Keratinocyte (primary cell): ENCODE results near the gene XCR1. TPM values are rescaled to one million over a fixed set of nuclear protein-coding genes. Genes with fewer than 3 reads are reported as not detected.

Experiments used
- DNase-seq: peaks from one replicate; pipeline ENCODE4 v3.0.0-alpha.2; 2011; ENCODE audit warnings: low read depth, missing footprints, low spot score
- FAIRE-seq: peaks from 2 replicates; lab custom pipeline; 2011; peaks lifted over from hg19 to GRCh38; lab: Jason Lieb, UNC
- H2AFZ ChIP-seq: 2 replicates; pipeline ENCODE4 v1.6.0; 2012; ENCODE audit warnings: low read length, control low read depth, inconsistent platforms; ENCODE audit not compliant: control insufficient read depth
- H3K27ac ChIP-seq: 2 replicates; pipeline ENCODE4 v1.5.1; 2011; ENCODE audit warnings: low read length; ENCODE audit not compliant: control insufficient read depth, insufficient read depth
- H3K27me3 ChIP-seq: 3 replicates; pipeline ENCODE4 v1.6.0; 2011; ENCODE audit warnings: low read length; ENCODE audit not compliant: control insufficient read depth, insufficient read depth; ENCODE audit errors: extremely low read depth
- H3K36me3 ChIP-seq, 2 experiments: 2 replicates in 1 of 2; 3 replicates in 1 of 2; pipeline ENCODE4 v1.5.1; 2011; ENCODE audit warnings: low read length in 2 of 2, mild to moderate bottlenecking in 1 of 2; ENCODE audit not compliant: control insufficient read depth in 2 of 2, insufficient read depth in 2 of 2; ENCODE audit errors: extremely low read depth in 1 of 2
- H3K4me1 ChIP-seq: 3 replicates; pipeline ENCODE4 v1.5.1; 2011; ENCODE audit warnings: low read length; ENCODE audit not compliant: control insufficient read depth, insufficient read depth; ENCODE audit errors: extremely low read depth
- H3K4me2 ChIP-seq: 3 replicates; pipeline ENCODE4 v1.6.0; 2011; ENCODE audit warnings: low read depth, low read length; ENCODE audit not compliant: control insufficient read depth, insufficient read depth; ENCODE audit errors: extremely low read depth
- H3K4me3 ChIP-seq, 3 experiments: fragments of 200-600 bp in 1 of 3; sonication (generic) in 1 of 3; 2 replicates in 2 of 3; 3 replicates in 1 of 3; pipeline ENCODE4 v1.5.1; 2011 to 2016; ENCODE audit warnings: low read length in 3 of 3, mild to moderate bottlenecking in 3 of 3, control low read depth in 2 of 3, inconsistent platforms in 1 of 3, low read depth in 1 of 3, mixed read lengths in 1 of 3, mixed run types in 1 of 3, moderate library complexity in 1 of 3; ENCODE audit not compliant: control insufficient read depth in 2 of 3, insufficient read depth in 2 of 3; ENCODE audit errors: extremely low read depth in 1 of 3
- H3K79me2 ChIP-seq: 2 replicates; pipeline ENCODE4 v1.6.0; 2012; ENCODE audit warnings: low read length; ENCODE audit not compliant: control insufficient read depth, insufficient read depth
- H3K9ac ChIP-seq: 3 replicates; pipeline ENCODE4 v1.6.0; 2011; ENCODE audit warnings: low read length; ENCODE audit not compliant: control insufficient read depth, insufficient read depth; ENCODE audit errors: extremely low read depth
- H3K9me1 ChIP-seq: 3 replicates; pipeline ENCODE4 v1.6.0; 2011; ENCODE audit warnings: low read length; ENCODE audit not compliant: control insufficient read depth, insufficient read depth; ENCODE audit errors: extremely low read depth
- H3K9me3 ChIP-seq: 2 replicates; pipeline ENCODE4 v1.5.1; 2012; ENCODE audit warnings: low read depth, low read length; ENCODE audit not compliant: control insufficient read depth
- H4K20me1 ChIP-seq: 3 replicates; pipeline ENCODE4 v1.6.0; 2011; ENCODE audit warnings: low read length; ENCODE audit not compliant: control insufficient read depth, insufficient read depth; ENCODE audit errors: extremely low read depth
- EZH2 ChIP-seq: IDR thresholded peaks from one replicate; pipeline ENCODE4 v1.6.1; 2012; ENCODE audit warnings: inconsistent platforms, mild to moderate bottlenecking, low read length, moderate library complexity
- dilution Hi-C: fragments of 300-500 bp; cut with MboI; formaldehyde crosslinking; loops from one replicate; pipeline ENCODE4 v1.7.0; 2020; ENCODE audit warnings: low sequenced_read_pairs; ENCODE audit not compliant: extremely low pct_ligation_motif_present
- polyA plus RNA-seq, 5 experiments: library from polyadenylated mRNA; depleted of rRNA in 3 of 5; stranded (reverse) in 3 of 5; stranded (forward) in 1 of 5; unstranded in 1 of 5; fragments of >200 nt; gene quantifications; 1 replicate in 1 of 5; 2 replicates in 3 of 5; 3 replicates in 1 of 5; pipeline versions ENCODE4 v1.2.1 to v1.2.3, GENCODE V29; 2011 to 2012; ENCODE audit warnings: missing spikeins in 2 of 5, low read depth in 1 of 5, low replicate concordance in 1 of 5
- TF ChIP-seq, protein P1 (sequence below), 3 experiments: IDR thresholded peaks in 1 of 3; conservative IDR thresholded peaks in 1 of 3; optimal IDR thresholded peaks in 1 of 3; 2 replicates in 2 of 3; 3 replicates in 1 of 3; pipeline versions ENCODE3 to v1.5.1; 2011; ENCODE audit warnings: low read length in 3 of 3, mild to moderate bottlenecking in 3 of 3, moderate library complexity in 2 of 3, control low read depth in 1 of 3, inconsistent platforms in 1 of 3; ENCODE audit not compliant: insufficient read depth in 2 of 3; ENCODE audit errors: extremely low read depth in 1 of 3

Gene XCR1
- polyA plus RNA-seq, 1 donor (not counting 4 experiments of a cell fraction or from before 2014, with no cell fraction given) = 0.01 TPM

DNA sequence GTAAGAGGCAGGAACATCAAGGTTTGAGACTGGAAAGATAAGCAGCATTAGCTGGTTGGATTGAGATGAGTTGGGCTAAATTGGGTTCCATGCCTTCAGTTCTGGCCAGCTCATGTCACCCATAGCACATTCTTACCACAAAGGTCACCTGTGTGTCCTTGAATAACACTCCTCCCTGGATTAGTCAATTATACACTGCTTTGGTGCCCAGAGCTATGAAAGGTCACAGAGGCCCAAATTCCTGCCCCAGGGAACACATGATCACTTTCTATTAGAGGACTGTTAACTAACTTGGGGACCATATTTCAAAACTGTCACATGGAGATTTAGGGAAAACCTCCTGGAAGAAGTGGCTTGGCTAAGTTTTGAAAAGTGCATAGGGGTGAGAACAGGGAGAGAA is 40.1 kb upstream of the XCR1 start:
- Histone ChIP-seq H4K20me1 (no peaks in the 10 kb centered on the region), H3K9me1 (no peaks in the 10 kb centered on the region), H3K36me3 (no peaks in the 10 kb centered on the region), H3K27me3 (no peaks in the 10 kb centered on the region), H3K79me2 (no peaks in the 10 kb centered on the region), H3K4me3 (no peak overlapping the region), H3K4me2 (no peak overlapping the region), H3K27ac (no peak overlapping the region), H3K9me3 (no peaks in the 10 kb centered on the region), H3K9ac (no peak overlapping the region), H2AFZ (no peak overlapping the region), H3K4me1 (no peaks in the 10 kb centered on the region)
- dilution Hi-C loops = no loop called here
- FAIRE-seq = no peak
- no peak for TF ChIP-seq EZH2
- TF ChIP-seq, protein P1, sequence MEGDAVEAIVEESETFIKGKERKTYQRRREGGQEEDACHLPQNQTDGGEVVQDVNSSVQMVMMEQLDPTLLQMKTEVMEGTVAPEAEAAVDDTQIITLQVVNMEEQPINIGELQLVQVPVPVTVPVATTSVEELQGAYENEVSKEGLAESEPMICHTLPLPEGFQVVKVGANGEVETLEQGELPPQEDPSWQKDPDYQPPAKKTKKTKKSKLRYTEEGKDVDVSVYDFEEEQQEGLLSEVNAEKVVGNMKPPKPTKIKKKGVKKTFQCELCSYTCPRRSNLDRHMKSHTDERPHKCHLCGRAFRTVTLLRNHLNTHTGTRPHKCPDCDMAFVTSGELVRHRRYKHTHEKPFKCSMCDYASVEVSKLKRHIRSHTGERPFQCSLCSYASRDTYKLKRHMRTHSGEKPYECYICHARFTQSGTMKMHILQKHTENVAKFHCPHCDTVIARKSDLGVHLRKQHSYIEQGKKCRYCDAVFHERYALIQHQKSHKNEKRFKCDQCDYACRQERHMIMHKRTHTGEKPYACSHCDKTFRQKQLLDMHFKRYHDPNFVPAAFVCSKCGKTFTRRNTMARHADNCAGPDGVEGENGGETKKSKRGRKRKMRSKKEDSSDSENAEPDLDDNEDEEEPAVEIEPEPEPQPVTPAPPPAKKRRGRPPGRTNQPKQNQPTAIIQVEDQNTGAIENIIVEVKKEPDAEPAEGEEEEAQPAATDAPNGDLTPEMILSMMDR (optimal IDR thresholded peaks at IDR 0.05 in 1 of 3, IDR thresholded peaks at IDR 0.05 in 1 of 3, conservative IDR thresholded peaks at IDR 0.05 in 1 of 3; ENCODE audit: extremely low read depth in 1 of 3, insufficient read depth in 2 of 3, low read length in 3 of 3) = no peak
- no peak for DNase-seq

DNA sequence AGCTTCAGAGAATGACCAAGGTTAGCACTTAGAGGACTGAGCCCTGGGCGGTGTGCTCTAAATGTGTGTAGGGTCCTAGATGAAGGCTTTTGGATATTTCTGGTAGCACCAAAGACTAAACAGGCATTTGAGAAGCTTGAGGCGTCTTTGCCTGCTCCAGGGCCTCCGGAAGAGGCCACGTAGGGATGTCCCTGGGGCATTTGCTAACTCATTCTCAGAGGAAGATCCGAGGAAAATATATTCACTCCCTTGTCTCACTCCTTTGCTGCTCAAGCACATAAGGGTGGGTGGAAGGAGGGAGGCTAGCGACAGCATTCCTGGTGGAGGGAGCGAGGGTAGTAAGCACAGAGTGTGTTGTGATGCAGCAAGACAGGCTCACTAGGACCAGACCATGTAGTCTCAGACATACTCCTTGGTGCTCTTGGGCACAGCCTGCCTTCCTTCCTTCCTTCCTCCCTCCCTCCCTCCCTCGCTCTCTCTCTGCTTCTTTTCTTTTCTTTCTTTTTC is 38.5 kb upstream of the XCR1 start:
- dilution Hi-C loops = no loop called here
- Histone ChIP-seq H3K27ac (no peak overlapping the region), H3K79me2 (no peaks in the 10 kb centered on the region), H3K9me3 (no peaks in the 10 kb centered on the region), H3K4me2 (no peak overlapping the region), H3K4me1 (no peaks in the 10 kb centered on the region), H4K20me1 (no peaks in the 10 kb centered on the region), H3K9me1 (no peaks in the 10 kb centered on the region), H3K36me3 (no peaks in the 10 kb centered on the region), H2AFZ (no peak overlapping the region), H3K9ac (no peak overlapping the region), H3K4me3 (no peak overlapping the region), H3K27me3 (no peaks in the 10 kb centered on the region)
- no peak for TF ChIP-seq EZH2
- TF ChIP-seq, protein P1 (optimal IDR thresholded peaks at IDR 0.05 in 1 of 3, IDR thresholded peaks at IDR 0.05 in 1 of 3, conservative IDR thresholded peaks at IDR 0.05 in 1 of 3; ENCODE audit: extremely low read depth in 1 of 3, insufficient read depth in 2 of 3, low read length in 3 of 3) = no peak
- FAIRE-seq (no peak), DNase-seq (no peak)
